WTC11 (cell line): ENCODE measurements around the gene RYR2. TPM values are rescaled to one million over a fixed set of nuclear protein-coding genes. Genes with fewer than 3 reads are reported as not detected.

Source experiments
- ATAC-seq: fragments of 200-7000 bp; cut with Tn5 transposase; 2 replicates; pipeline ENCODE4 v1.10.0; 2021; ENCODE audit warnings: mild to moderate bottlenecking, moderate library complexity
- CTCF ChIA-PET: fragments of 300-600 bp; sonication (Branson Sonifier 250); formaldehyde crosslinking; loops from one replicate; lab custom pipeline; 2021; ENCODE audit warnings: antibody characterized with exemption; lab: Charles Lee
- POLR2A ChIA-PET: fragments of 350-600 bp; sonication (Branson Sonifier 250); formaldehyde crosslinking; loops from one replicate; lab custom pipeline; 2021; ENCODE audit warnings: antibody characterized with exemption; lab: Charles Lee
- DNase-seq: peaks from one replicate; pipeline ENCODE4 v3.0.0; 2021; ENCODE audit warnings: low spot score
- H3K27ac Mint-ChIP-seq: 2 replicates; pipeline ENCODE4 v1.8.0; 2021; ENCODE audit warnings: mixed read lengths
- H3K27me3 Mint-ChIP-seq: 2 replicates; pipeline ENCODE4 v1.8.0; 2021; ENCODE audit warnings: low read depth, mild to moderate bottlenecking, moderate library complexity, mixed read lengths
- H3K36me3 Mint-ChIP-seq: 2 replicates; pipeline ENCODE4 v1.8.0; 2021; ENCODE audit warnings: mixed read lengths
- H3K4me1 Mint-ChIP-seq: 2 replicates; pipeline ENCODE4 v1.8.0; 2022; ENCODE audit warnings: mixed read lengths
- H3K4me3 Mint-ChIP-seq: 2 replicates; pipeline ENCODE4 v1.8.0; 2021; ENCODE audit warnings: mild to moderate bottlenecking, moderate library complexity, mixed read lengths
- H3K9me3 Mint-ChIP-seq: 2 replicates; pipeline ENCODE4 v1.8.0; 2021; ENCODE audit warnings: mixed read lengths
- CREB1 ChIP-seq: sonication (generic); formaldehyde crosslinking; IDR thresholded peaks from 2 replicates; pipeline ENCODE4 v1.8.0; 2023; ENCODE audit warnings: mild to moderate bottlenecking, missing genetic modification reagents
- ELF4 ChIP-seq: sonication (generic); formaldehyde crosslinking; IDR thresholded peaks from 2 replicates; pipeline ENCODE4 v1.8.1; 2022; ENCODE audit warnings: low read depth, mild to moderate bottlenecking, moderate library complexity, missing genetic modification reagents
- EMX1 ChIP-seq: fragments of 250-450 bp; sonication (Bioruptor Pico); IDR thresholded peaks from 2 replicates; pipeline ENCODE4 v1.8.0; 2021; ENCODE audit warnings: mild to moderate bottlenecking
- ETV6 ChIP-seq: sonication (generic); formaldehyde crosslinking; IDR thresholded peaks from 2 replicates; pipeline ENCODE4 v1.8.1; 2022; ENCODE audit warnings: mild to moderate bottlenecking, missing genetic modification reagents
- NFATC4 ChIP-seq: fragments of 250-450 bp; sonication (Bioruptor Pico); IDR thresholded peaks from 2 replicates; pipeline ENCODE4 v1.9.0; 2021; ENCODE audit warnings: mild to moderate bottlenecking
- NFE2L1 ChIP-seq: sonication (generic); formaldehyde crosslinking; IDR thresholded peaks from 2 replicates; pipeline ENCODE4 v1.8.1; 2023; ENCODE audit warnings: missing genetic modification reagents
- NFYB ChIP-seq: sonication (generic); formaldehyde crosslinking; conservative IDR thresholded peaks from 2 replicates; pipeline ENCODE4 v1.8.0; 2022; ENCODE audit warnings: low read depth, missing genetic modification reagents
- NR3C1 ChIP-seq: sonication (generic); formaldehyde crosslinking; conservative IDR thresholded peaks from 2 replicates; pipeline ENCODE4 v1.8.1; 2023; ENCODE audit warnings: low read depth, mild to moderate bottlenecking, missing genetic modification reagents
- PRRX2 ChIP-seq: fragments of 250-450 bp; sonication (Bioruptor Pico); IDR thresholded peaks from 2 replicates; pipeline ENCODE4 v1.8.0; 2021; ENCODE audit warnings: mild to moderate bottlenecking
- SOX15 ChIP-seq: fragments of 250-450 bp; sonication (Bioruptor Pico); IDR thresholded peaks from 2 replicates; pipeline ENCODE4 v1.9.0; 2021; ENCODE audit warnings: mild to moderate bottlenecking
- SP1 ChIP-seq: sonication (generic); formaldehyde crosslinking; conservative IDR thresholded peaks from 2 replicates; pipeline ENCODE4 v1.8.1; 2022; ENCODE audit warnings: missing genetic modification reagents
- ZNF317 ChIP-seq: sonication (generic); formaldehyde crosslinking; IDR thresholded peaks from 2 replicates; pipeline ENCODE4 v1.8.1; 2023; ENCODE audit warnings: low read depth, mild to moderate bottlenecking, moderate library complexity, missing genetic modification reagents, borderline replicate concordance
- ZNF396 ChIP-seq: fragments of 250-450 bp; sonication (Bioruptor Pico); IDR thresholded peaks from 2 replicates; pipeline ENCODE4 v1.8.0; 2021; ENCODE audit warnings: mild to moderate bottlenecking, moderate library complexity, borderline replicate concordance
- ZNF416 ChIP-seq: fragments of 250-450 bp; sonication (Bioruptor Pico); IDR thresholded peaks from 2 replicates; pipeline ENCODE4 v1.9.0; 2021; ENCODE audit warnings: mild to moderate bottlenecking, inconsistent platforms
- ZNF423 ChIP-seq: fragments of 250-450 bp; sonication (Bioruptor Pico); IDR thresholded peaks from 2 replicates; pipeline ENCODE4 v2.1.2; 2022; ENCODE audit warnings: mild to moderate bottlenecking, moderate library complexity
- total RNA-seq: library from RNA; stranded (reverse); gene quantifications from 3 replicates; pipeline ENCODE4 v1.2.3, GENCODE V29; 2021
- TF ChIP-seq, protein P1 (sequence below): sonication (generic); formaldehyde crosslinking; IDR thresholded peaks from 2 replicates; pipeline ENCODE4 v1.8.1; 2023; ENCODE audit warnings: mild to moderate bottlenecking, moderate library complexity, missing genetic modification reagents
- TF ChIP-seq, protein P2 (sequence below): sonication (generic); formaldehyde crosslinking; IDR thresholded peaks from 2 replicates; pipeline ENCODE4 v1.8.1; 2022; ENCODE audit warnings: missing genetic modification reagents, borderline replicate concordance
- TF ChIP-seq, protein P3 (sequence below): sonication (generic); formaldehyde crosslinking; conservative IDR thresholded peaks from 2 replicates; pipeline ENCODE4 v1.8.1; 2023; ENCODE audit warnings: mild to moderate bottlenecking, low read depth, missing genetic modification reagents, moderate library complexity
- TF ChIP-seq, protein P4 (sequence below): fragments of 250-450 bp; sonication (Bioruptor Pico); IDR thresholded peaks from 2 replicates; pipeline ENCODE4 v1.9.0; 2021; ENCODE audit warnings: mild to moderate bottlenecking
- TF ChIP-seq, protein P5 (sequence below): fragments of 250-450 bp; sonication (Bioruptor Pico); IDR thresholded peaks from 2 replicates; pipeline ENCODE4 v1.9.0; 2021; ENCODE audit warnings: mild to moderate bottlenecking, borderline replicate concordance
- TF ChIP-seq, protein P6 (sequence below): sonication (generic); formaldehyde crosslinking; IDR thresholded peaks from 2 replicates; pipeline ENCODE4 v1.8.1; 2022; ENCODE audit warnings: mild to moderate bottlenecking, missing genetic modification reagents, moderate library complexity, borderline replicate concordance

The RYR2 gene
- total RNA-seq, 1 experiment from 2014 or later = 7.9 TPM

DNA sequence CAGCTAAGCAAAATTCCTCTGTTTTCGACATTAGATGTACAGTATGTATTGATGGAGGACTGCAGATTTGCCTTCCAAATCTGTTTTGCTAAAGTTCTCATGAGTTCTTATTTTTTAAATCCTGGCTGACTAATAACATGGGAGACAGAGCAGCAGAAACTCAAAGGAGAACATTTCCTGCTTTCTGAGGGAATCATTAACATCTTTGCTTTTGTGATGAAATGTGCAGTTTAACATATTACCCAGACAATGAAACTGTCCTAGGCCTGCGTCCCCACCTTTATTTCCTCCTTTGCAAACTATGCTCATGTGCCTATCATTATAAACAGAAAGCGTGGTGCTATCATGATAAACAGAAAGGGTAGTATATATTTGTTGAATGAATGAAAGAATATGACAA is 698.9 kb downstream of the RYR2 start:
- TF ChIP-seq, protein P1, sequence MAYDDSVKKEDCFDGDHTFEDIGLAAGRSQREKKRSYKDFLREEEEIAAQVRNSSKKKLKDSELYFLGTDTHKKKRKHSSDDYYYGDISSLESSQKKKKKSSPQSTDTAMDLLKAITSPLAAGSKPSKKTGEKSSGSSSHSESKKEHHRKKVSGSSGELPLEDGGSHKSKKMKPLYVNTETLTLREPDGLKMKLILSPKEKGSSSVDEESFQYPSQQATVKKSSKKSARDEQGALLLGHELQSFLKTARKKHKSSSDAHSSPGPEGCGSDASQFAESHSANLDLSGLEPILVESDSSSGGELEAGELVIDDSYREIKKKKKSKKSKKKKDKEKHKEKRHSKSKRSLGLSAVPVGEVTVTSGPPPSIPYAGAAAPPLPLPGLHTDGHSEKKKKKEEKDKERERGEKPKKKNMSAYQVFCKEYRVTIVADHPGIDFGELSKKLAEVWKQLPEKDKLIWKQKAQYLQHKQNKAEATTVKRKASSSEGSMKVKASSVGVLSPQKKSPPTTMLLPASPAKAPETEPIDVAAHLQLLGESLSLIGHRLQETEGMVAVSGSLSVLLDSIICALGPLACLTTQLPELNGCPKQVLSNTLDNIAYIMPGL (CRISPR knock-in tag) = no peak
- no peak for TF ChIP-seq PRRX2 (CRISPR knock-in tag)
- no peak for TF ChIP-seq ZNF423
- no peak for TF ChIP-seq ETV6
- TF ChIP-seq, protein P2, sequence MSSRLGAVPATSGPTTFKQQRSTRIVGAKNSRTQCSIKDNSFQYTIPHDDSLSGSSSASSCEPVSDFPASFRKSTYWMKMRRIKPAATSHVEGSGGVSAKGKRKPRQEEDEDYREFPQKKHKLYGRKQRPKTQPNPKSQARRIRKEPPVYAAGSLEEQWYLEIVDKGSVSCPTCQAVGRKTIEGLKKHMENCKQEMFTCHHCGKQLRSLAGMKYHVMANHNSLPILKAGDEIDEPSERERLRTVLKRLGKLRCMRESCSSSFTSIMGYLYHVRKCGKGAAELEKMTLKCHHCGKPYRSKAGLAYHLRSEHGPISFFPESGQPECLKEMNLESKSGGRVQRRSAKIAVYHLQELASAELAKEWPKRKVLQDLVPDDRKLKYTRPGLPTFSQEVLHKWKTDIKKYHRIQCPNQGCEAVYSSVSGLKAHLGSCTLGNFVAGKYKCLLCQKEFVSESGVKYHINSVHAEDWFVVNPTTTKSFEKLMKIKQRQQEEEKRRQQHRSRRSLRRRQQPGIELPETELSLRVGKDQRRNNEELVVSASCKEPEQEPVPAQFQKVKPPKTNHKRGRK (CRISPR knock-in tag) = no peak
- TF ChIP-seq, protein P3, sequence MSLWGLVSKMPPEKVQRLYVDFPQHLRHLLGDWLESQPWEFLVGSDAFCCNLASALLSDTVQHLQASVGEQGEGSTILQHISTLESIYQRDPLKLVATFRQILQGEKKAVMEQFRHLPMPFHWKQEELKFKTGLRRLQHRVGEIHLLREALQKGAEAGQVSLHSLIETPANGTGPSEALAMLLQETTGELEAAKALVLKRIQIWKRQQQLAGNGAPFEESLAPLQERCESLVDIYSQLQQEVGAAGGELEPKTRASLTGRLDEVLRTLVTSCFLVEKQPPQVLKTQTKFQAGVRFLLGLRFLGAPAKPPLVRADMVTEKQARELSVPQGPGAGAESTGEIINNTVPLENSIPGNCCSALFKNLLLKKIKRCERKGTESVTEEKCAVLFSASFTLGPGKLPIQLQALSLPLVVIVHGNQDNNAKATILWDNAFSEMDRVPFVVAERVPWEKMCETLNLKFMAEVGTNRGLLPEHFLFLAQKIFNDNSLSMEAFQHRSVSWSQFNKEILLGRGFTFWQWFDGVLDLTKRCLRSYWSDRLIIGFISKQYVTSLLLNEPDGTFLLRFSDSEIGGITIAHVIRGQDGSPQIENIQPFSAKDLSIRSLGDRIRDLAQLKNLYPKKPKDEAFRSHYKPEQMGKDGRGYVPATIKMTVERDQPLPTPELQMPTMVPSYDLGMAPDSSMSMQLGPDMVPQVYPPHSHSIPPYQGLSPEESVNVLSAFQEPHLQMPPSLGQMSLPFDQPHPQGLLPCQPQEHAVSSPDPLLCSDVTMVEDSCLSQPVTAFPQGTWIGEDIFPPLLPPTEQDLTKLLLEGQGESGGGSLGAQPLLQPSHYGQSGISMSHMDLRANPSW (CRISPR knock-in tag) = no peak
- TF ChIP-seq CREB1 (CRISPR knock-in tag) = no peak
- TF ChIP-seq NR3C1 (CRISPR knock-in tag) = no peak
- TF ChIP-seq, protein P4, sequence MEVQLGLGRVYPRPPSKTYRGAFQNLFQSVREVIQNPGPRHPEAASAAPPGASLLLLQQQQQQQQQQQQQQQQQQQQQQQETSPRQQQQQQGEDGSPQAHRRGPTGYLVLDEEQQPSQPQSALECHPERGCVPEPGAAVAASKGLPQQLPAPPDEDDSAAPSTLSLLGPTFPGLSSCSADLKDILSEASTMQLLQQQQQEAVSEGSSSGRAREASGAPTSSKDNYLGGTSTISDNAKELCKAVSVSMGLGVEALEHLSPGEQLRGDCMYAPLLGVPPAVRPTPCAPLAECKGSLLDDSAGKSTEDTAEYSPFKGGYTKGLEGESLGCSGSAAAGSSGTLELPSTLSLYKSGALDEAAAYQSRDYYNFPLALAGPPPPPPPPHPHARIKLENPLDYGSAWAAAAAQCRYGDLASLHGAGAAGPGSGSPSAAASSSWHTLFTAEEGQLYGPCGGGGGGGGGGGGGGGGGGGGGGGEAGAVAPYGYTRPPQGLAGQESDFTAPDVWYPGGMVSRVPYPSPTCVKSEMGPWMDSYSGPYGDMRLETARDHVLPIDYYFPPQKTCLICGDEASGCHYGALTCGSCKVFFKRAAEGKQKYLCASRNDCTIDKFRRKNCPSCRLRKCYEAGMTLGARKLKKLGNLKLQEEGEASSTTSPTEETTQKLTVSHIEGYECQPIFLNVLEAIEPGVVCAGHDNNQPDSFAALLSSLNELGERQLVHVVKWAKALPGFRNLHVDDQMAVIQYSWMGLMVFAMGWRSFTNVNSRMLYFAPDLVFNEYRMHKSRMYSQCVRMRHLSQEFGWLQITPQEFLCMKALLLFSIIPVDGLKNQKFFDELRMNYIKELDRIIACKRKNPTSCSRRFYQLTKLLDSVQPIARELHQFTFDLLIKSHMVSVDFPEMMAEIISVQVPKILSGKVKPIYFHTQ (CRISPR knock-in tag) = no peak
- TF ChIP-seq ZNF416 (CRISPR knock-in tag) = no peak
- no peak for TF ChIP-seq EMX1 (CRISPR knock-in tag)
- TF ChIP-seq NFE2L1 (CRISPR knock-in tag) = no peak
- Mint-ChIP-seq H3K4me1 (peaks cover 22% of the 10 kb centered on the region), H3K9me3 (no peaks in the 10 kb centered on the region), H3K36me3 (no peaks in the 10 kb centered on the region), H3K4me3 (no peak overlapping the region), H3K27ac (peak overlapping the region; percentile 47), H3K27me3 (no peaks in the 10 kb centered on the region)
- ChIA-PET POLR2A (no interaction called here), CTCF (no interaction called here)
- DNase-seq (no peak), ATAC-seq (no peak)

DNA sequence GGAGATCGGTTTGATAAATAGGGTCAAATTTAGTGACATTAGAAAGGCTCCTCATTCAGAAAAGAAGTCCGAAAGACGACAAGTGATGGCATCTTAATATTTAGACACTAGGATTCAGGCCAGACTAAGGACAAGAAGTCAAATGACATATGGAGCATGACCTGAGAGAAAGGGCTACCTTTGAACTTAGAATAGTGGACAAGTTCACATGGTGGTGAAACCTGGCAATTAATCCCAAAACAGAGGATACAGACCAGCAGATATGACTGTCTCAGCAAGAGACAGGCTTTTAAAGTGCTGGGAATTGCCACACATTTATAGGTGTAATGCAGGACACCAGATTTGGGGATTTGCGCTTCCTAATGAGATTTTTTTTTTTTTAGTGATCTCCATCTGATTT is 703.6 kb downstream of the RYR2 start:
- Mint-ChIP-seq H3K27me3 (no peaks in the 10 kb centered on the region), H3K27ac (no peak overlapping the region)

More for the DNA sequence above, 703.6 kb downstream of the RYR2 start:
- no peak for DNase-seq
- Mint-ChIP-seq H3K9me3 (no peaks in the 10 kb centered on the region), H3K36me3 (no peaks in the 10 kb centered on the region)
- CTCF ChIA-PET = no interaction called here
- TF ChIP-seq NFATC4 (CRISPR knock-in tag) = no peak
- no peak for TF ChIP-seq SOX15 (CRISPR knock-in tag)
- TF ChIP-seq, protein P5, sequence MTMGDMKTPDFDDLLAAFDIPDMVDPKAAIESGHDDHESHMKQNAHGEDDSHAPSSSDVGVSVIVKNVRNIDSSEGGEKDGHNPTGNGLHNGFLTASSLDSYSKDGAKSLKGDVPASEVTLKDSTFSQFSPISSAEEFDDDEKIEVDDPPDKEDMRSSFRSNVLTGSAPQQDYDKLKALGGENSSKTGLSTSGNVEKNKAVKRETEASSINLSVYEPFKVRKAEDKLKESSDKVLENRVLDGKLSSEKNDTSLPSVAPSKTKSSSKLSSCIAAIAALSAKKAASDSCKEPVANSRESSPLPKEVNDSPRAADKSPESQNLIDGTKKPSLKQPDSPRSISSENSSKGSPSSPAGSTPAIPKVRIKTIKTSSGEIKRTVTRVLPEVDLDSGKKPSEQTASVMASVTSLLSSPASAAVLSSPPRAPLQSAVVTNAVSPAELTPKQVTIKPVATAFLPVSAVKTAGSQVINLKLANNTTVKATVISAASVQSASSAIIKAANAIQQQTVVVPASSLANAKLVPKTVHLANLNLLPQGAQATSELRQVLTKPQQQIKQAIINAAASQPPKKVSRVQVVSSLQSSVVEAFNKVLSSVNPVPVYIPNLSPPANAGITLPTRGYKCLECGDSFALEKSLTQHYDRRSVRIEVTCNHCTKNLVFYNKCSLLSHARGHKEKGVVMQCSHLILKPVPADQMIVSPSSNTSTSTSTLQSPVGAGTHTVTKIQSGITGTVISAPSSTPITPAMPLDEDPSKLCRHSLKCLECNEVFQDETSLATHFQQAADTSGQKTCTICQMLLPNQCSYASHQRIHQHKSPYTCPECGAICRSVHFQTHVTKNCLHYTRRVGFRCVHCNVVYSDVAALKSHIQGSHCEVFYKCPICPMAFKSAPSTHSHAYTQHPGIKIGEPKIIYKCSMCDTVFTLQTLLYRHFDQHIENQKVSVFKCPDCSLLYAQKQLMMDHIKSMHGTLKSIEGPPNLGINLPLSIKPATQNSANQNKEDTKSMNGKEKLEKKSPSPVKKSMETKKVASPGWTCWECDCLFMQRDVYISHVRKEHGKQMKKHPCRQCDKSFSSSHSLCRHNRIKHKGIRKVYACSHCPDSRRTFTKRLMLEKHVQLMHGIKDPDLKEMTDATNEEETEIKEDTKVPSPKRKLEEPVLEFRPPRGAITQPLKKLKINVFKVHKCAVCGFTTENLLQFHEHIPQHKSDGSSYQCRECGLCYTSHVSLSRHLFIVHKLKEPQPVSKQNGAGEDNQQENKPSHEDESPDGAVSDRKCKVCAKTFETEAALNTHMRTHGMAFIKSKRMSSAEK (CRISPR knock-in tag) = no peak
- TF ChIP-seq, protein P6, sequence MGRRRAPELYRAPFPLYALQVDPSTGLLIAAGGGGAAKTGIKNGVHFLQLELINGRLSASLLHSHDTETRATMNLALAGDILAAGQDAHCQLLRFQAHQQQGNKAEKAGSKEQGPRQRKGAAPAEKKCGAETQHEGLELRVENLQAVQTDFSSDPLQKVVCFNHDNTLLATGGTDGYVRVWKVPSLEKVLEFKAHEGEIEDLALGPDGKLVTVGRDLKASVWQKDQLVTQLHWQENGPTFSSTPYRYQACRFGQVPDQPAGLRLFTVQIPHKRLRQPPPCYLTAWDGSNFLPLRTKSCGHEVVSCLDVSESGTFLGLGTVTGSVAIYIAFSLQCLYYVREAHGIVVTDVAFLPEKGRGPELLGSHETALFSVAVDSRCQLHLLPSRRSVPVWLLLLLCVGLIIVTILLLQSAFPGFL (CRISPR knock-in tag) = no peak
- TF ChIP-seq ELF4 (CRISPR knock-in tag) = no peak
- no peak for TF ChIP-seq ZNF317
- TF ChIP-seq NFYB = no peak
- no peak for TF ChIP-seq SP1 (CRISPR knock-in tag)
- TF ChIP-seq ZNF396 (CRISPR knock-in tag) = no peak
- TF ChIP-seq, all 79 proteins: peak for 0
- no peak for ATAC-seq
- H3K4me3 Mint-ChIP-seq = no peak overlapping the region
- peaks cover 15% of the 10 kb centered on the region for H3K4me1 Mint-ChIP-seq
- POLR2A ChIA-PET = no interaction called here
